Bone marrow (tissue), 2 donors: ENCODE results near the gene PRKCA.
"Not testable (repeated sequence)": the region's sequence is repeated elsewhere in the genome, so short reads cannot be mapped to it uniquely, and the experiment has no call there.

Source experiments
- DNase-seq, 2 donors: peaks; one replicate each; lab custom pipeline; 2025; lab: John Stamatoyannopoulos, UW

PRKCA gene

DNA sequence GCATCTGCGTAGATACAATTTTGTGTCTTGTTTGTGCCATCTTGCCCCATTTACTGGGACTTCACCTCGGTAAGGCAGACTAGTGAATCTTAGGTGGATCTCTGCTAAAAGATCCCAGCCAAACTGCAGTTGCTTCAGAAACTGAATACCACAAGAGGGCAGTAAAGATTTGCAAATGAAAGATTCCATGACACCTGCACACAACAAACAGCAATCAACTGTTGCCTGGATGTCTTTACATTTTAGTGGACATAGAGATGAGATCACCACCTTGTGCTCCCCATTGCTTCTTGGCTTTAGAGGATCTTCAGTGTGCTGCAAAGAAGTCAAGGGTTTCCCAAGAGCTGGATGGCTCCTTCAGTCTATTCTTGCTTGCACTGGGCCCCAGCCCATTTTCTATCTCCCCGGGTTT is 413.3 kb downstream of the PRKCA start:
- DNase-seq, result peak in 1 of 2 donors; percentile 23

DNA sequence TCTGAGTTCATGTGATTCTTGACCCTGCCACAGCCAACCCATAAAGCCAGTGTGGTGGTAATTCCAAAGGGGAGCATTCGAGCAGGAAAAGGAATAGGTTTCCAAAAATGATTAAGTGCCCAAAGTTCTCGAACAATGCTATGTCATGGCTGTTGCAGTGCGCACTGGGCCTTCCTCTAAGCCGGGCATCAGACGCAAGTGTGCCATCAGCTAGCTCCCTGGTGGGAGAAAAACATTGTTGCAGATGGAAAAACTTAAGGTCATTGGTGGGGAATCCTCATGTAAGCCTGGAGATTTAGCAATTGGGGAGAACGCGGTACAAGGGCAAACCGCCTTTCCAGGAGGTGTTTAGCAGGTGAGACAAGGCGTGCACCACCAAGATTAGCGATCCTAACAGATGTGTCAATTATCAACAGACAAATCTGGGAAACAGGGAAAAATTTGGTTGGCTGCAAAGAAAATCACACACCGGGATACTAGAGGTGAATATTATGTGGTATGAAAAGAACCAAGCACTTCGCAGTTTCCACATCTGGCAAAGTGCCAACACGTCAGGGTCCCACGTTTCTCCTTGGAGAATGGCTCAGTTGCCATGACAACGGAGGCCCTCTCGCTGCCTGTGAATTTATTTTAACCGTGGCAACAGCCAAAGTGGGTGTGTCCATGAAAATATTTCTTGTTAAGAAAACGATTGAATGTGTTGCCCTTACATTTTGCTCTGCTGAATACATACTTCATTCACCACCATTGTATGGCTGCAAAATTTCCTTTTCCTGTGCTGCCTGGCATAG is 414.0 kb downstream of the PRKCA start:
- DNase-seq, result no peak

DNA sequence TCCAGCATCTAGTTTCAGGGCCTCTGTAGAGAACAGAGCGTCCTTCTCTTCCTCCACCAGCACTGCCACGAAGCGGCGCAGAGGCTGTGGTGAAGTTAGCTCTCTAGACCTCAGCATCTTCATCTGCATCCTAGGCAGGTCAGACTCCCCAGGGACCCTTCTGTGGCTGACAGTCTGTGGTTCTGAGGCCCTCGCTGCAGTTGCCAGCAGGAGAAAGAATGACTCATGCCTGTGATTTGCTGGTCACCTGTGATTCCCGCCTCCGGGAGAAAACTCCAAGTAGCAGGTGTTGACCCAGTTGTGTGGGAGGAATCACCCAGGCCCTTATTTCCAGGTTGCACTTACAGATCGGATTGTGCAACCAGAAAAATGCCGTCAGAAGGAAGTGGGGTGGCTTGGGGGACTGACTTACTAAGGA is 415.2 kb downstream of the PRKCA start:
- DNase-seq, result no peak

DNA sequence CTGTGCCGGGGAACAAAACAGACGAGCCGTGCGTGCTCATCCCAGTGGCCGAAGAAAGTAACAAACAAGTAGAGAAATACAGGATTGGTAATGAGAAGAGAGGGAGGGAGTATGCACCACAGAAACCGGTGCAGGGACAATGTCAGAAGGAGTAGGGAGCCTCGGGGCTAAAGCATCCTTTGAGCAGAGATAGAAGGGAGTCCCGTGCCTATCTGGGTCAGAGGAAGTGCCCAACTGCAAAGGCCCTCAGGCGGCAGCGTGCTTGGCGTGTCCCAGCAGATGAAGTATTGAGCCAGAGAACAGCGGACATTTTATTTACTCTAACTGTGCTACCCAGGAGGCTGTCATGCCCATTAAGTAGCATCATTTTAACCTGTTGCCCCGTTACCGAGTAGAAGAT is 417.6 kb downstream of the PRKCA start:
- no peak for DNase-seq

DNA sequence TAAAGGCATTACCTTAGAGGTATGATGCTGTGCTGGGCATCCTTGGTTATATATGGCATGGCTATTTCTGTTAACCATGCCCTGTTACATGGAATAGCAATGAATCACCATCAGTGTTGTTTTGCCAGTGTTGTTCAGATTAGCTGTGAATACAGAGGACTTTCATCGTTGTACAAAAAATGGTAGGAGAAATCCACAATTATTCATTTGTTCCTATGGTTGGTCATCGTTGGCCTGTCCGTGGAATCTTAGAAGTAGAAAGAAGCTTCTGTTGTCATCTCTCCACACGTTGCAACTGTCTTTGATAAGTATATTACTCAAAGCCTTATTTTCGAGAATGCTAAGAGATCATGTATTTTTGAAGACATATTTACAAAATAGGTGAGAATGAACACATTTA is 418.2 kb downstream of the PRKCA start:
- DNase-seq, result no peak

DNA sequence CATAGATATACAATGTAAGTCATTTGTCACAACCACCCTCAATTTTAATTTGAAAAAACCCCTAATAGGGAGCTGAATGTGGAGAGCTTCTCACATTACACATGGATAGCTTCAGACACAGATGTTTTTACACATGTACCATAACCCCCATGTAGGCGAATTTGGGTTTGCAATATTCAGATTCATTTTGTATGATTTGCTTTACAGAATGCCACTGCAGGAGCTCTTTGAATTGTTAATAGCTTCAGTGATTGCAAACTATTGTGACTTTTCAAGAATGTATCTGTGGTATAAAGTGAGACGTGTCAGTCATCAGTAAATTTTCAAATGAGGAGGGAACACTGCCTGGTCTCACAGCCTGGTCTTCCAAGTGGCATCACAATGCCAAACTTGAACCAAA is 419.9 kb downstream of the PRKCA start:
- no peak for DNase-seq

DNA sequence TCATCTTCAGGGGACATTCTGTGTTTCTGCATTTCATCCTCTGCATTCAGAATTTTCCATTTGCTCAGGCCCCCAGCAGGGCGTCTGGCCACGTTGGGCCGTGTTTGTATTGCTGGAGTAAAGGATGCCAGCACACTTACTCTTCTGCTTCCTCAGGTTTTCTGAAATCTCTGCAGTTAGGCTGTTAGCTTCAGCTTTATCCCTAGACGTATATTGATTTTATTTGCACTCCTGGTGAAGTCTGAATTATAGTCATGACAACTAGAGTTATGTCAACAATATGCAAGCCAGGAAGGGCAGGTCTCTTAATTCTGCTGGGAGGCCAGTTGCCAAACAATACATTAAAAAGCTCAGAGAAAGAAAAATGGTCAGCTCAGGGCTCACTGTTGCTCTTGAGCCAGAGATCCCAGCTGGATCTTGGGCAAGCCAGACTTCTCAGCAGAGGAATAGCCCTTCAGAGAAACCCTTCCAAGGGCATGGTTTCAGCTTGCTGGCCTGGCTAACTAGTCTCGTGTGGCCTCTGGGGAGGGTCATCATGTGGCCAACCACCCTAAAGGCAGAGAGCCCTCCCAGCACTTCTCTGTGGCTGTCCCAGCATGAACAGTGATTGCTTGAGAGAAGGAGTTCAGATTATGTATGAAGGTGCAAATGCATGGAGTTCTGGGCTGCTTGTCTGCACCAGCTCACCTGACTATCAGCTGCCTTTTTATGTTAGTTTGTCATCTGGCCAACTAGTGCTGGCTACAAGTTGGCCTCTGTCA is 422.3 kb downstream of the PRKCA start:
- no peak for DNase-seq

DNA sequence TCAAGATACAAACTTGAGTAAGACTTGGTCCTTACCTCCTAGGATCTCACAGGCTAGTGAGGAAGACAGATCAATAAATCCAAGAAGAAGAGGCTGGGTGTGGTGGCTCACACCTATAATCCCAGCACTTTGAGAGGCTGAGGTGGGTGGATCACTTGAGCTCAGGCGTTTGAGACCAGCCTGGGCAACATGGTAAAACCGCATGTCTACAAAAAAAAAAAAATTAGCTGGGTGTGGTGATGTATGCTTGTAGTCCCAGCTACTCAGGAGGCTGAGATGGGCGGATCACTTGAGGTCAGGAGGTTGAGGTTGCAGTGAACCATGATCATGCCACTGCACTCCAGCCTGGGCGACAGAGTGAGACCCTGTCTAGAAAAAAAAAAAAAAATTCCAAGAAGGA is 423.0 kb downstream of the PRKCA start:
- DNase-seq, result not testable (repeated sequence)

DNA sequence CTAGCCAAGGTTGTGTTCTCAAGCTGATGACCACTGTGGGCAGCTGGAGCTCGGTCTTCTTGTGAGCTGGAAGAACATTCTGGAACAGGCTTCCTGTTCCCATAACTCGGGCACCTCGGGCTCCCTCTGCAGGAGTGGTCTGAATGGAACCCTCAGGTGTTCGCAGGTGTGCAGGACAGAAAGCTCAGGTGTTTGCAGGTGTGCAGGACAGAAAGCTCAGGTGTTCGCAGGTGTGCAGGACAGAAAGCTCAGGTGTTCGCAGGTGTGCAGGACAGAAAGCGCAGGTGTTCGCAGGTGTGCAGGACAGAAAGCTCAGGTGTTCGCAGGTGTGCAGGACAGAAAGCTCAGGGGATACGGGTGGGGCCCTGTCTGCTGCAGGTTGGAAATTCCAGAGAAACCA is 423.5 kb downstream of the PRKCA start:
- DNase-seq, result no peak

DNA sequence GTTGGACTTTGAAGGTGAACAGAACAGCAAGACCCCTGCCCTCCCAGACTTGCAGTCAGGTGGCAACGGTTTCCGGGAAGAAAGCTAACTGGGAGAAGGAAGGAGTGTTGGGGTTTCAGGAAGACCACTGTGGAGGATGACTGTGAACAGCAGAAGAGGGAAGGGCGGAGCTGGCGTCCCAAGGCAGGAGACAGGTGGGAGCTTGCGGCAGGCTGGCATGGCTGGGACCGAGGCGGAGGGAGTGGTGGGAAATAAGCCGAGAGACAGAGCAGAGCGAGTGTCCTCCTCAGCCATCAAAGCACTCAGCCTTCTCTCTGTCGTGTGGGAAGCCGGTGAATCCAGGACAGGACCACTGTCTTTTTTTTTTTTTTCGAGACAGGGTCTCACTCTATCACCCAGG is 424.0 kb downstream of the PRKCA start:
- DNase-seq, result no peak

DNA sequence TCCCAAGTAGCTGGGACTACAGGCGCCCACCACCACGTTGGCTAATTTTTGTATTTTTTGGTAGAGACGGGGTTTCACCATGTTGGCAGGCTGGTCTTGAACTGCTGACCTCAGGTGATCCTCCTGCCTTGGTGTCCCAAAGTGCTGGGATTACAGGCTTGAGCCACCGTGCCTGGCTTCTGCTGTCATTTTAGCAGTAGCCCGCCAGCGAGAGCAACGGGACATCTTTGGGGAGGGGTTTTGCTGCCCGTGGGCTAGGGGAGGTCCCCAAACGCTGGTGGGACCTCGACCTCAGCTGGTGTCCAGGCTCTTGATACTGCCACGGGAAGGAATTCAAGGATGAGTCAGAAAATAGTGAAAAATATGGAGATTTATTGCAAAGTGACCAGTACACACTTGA is 424.4 kb downstream of the PRKCA start:
- DNase-seq, result no peak

DNA sequence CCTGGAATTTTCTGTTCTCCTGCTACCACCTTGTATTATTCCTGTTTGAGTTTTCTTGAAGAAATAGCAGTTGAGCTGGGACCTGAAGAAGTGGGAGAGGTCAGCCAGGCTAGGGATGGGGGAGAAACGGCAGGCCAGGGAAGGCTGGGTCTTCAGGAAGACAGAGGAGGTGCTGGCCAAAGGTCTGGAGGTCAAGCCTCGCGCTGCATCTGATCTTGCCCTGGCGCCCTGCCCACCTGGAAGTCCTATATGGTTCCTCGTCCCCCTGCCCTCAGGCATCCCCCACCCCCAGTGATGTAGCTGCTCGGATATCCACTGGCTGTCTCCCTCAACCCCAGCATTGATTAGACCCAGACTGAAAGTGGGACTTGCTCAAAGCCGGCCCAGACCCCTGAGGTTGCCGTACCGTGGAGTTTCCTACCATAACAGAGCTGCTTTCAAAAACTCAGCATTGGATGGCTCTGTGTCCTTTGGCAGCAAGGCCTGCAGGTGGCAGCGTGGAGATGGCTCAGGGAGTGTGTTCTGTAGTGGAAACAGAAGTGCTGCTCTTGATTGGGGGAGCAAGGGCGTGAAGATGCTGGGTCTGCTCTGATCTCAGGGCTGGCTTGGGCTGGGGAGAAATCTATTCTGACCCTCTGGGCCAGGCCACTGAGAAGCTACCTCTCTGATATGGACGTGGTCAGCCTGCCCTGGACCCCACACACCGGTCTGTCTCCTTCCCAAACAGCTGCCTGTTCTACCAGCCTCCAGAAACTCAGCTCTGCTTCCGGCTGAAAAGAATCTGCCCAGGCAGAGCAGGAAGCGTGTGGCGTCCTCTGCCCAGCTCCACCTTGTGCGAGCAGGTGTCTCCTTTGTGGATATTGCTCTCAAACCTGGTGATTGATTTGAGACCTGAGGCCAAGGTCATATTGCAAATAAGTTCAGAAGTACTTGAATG is 425.5 kb downstream of the PRKCA start:
- DNase-seq, result no peak

DNA sequence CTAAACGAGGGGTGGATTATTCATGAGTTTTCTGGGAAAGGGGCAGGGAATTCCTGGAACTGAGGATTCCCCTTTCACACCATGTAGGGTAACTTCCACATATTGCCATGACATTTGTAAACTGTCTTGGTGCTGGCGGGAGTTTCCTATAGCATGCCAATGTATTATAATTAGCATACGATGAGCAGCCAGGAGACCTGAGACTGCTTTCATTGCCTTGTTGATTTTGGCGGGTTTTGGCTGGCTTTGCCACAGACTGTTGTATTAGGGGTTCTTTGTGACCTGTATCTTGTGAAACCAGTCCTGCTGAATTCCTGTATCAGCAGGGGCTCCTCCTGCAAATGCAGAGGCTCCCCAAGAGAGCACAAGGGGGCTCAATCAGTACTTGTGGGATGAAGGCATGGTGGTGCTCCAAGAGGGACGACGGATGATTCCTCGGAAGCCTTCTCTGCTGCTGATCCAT is 428.1 kb downstream of the PRKCA start:
- DNase-seq, result no peak

DNA sequence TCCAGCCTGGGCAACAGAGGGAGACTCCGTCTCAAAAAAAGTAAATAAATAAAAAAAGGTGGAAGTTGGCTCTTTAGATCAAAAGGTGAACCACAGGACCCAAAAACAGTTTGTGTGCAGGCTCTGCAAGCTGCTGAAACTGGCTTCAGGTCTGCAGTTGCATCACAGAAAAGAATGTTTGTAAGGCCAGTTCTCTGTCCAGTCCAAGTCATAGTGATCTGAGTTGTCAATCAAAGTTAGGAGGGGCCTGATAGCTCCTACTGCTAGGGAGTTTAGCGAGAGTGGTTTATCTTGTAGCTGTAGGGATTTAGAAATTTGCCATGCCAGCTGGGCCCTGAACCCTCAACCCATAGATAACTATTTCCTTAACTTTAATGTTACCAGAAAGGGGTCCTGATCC is 431.3 kb downstream of the PRKCA start:
- DNase-seq, result no peak

DNA sequence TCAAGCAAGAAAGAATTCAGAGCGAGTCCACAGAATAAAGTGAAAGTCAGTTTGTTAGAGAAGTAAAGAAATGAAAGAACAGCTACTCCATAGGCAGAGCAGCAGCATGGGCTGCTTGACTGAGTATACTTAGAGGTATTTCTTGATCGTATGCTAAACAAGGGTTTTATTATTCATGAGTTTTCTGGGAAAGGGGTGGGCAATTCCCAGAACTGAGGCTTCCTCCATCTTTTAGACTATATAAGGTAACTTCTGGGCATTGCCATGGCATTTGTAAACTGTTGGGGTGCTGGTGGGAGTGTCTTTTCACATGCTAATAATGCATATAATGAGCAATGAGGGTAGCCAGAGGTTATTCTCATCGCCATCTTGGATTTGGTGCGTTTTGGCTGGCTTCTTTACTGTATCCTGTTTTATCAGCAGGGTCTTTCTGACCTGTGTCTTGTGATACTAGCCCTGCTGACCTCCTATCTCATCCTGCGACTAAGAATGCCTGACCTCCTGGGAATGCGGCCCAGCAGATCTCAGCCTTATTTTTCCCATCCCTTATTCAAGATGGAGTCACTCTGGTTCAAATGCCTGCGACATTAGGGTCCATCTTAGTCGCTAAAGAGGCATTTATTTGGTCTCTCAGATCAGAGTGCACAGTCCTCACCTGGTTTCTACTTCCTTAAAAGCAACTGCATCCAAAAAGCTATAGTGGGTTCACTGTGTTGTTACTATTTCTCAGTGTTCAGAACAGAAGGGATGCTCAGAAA is 432.0 kb downstream of the PRKCA start:
- no peak for DNase-seq

DNA sequence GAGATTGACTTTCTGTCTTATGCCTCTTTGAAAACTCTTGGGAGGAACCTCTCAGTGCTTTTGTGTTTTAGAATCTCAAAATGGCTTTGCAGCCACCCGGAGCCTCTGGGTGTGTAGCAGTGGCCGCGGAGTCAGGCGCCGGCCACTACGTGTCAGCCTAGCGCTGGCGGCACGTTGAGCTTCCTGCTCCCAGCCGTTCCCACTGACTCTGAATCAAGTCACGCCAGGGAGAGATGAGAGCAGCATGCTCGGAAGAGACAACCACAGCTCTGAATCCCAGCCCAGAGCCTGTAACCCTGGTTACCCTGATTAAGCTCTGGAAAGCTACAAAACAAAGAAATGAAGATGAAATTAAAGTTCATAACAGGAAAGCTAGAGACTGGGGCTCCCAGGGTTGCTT is 435.1 kb downstream of the PRKCA start:
- no peak for DNase-seq

DNA sequence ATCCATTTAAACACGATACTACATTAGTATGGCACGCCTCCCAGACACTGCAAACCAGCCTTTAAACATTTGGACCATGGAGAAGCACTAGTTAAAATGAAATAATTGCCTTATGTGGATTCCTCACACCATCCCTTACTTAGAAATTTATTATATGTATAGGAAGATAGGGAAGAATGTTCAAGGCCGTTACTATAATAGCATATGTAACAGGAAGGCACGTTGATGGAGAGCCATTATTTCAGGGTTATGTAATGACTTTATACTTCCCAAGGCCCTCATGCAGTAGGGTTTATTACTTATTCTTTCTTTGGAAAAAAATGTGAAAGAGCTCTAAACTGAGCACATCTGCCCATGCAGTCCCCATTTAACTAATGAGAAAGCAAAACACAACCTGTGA is 435.9 kb downstream of the PRKCA start:
- no peak for DNase-seq

DNA sequence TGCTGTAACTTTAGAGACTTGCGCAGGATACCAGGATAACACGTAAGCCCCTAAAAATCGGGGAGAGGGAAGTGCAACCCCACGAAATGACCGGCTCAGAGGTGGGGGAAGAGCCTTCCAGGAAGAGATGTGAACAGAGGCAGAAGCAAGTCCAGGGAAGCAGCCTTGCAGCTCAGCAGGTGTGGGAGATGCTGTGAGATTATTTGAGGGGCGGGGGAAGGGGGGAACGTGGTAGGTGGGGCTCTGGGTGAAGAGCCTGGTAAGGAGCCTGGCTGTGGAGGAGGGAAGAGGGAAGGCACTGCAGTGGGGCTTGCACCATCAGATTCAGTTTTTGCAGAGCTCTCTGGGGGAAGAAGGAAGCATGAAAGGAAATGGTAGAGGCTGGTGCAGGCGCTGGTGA is 437.1 kb downstream of the PRKCA start:
- DNase-seq, result no peak

DNA sequence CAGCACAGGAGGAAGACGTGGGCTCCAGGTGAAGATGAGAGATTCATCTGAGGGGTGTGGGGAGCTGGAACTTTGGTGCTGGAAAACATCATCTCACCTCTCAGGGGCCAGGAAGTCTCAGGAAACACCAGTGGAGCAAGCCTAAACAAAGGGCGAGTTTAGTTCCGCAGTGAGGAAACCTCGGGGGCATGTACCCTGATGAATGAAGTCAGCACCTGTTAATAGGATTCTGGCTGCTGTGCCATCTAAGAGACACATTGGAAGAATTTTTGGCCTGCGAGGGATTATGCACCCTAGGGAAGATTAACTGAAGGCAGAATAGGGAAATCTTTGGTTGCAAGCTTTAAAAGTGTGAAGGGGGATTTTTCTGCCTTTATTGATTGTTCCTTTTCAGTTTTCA is 437.8 kb downstream of the PRKCA start:
- no peak for DNase-seq

DNA sequence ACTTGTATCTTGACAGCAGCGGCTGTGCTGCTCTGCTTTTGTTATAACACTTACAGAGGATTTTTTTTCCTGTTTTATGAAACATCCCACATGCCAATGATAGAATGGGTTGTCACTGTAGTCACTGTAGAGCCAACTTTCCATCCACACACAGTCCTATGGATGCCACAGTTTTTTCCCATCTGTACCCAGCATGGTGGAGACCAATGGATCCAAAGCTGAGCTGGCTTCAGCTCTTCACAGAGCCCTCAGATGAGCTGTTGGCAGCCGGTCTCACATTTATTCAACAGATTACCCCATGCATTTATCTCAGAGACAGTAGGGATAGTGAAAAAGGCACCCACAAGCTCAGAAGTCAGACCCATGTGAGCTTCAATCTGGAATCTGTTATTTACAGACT is 441.1 kb downstream of the PRKCA start:
- DNase-seq, result no peak

DNA sequence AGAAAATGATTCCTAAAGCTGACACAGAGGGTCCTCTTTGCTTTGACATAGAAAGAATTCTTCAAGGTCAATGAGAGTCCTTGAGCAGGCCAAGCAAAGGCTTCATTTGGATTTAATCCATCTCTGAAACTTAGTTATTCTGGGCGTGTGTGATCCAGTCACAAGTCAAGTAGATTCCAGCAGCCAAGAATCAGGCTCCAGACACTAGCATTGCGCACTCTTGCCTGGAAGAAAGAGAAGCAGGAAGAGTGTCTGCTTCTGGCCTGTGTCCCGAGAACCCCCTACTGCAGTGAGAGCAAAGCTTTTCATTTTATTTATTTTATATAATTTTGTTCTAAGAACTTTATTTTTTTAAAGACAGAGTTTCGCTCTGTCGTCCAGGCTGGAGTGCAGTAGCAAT is 444.3 kb downstream of the PRKCA start:
- no peak for DNase-seq
